ENCODE data around the gene PRLH.

PRLH gene

DNA sequence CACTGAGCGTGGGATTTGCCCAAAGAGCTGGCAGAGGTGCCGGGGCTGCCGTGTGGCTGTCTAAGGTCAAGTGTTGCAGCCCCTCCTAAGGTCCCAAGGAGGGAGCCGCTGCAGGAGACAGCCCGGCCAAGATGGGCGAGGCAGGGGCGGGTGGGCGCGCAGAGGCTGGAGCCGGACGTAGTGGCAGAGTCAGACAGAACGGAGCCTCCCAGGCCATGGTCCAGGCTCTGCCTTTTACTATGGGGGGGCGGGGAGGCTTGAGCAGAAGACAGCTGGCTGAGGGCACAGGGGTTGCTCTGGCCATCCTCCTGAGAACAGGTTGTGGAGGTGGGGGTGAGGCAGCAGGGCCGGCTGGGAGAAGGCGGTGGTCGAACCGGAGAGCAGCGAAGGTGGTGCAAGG lies 27.5 kb upstream of the PRLH start:
- H4K91ac ChIP-seq (ENCODE audit: low read depth, low read length, poor library complexity): no peak overlapping the region
- no peak overlapping the region for H3K18ac ChIP-seq (ENCODE audit: low read length)
- no CpG with 5 or more reads among the region's 18 CpGs for WGBS, 2 donors (ENCODE audit: extremely low coverage in 2 of 2, insufficient read length in 2 of 2, insufficient replicate concordance in 1 of 2)

DNA sequence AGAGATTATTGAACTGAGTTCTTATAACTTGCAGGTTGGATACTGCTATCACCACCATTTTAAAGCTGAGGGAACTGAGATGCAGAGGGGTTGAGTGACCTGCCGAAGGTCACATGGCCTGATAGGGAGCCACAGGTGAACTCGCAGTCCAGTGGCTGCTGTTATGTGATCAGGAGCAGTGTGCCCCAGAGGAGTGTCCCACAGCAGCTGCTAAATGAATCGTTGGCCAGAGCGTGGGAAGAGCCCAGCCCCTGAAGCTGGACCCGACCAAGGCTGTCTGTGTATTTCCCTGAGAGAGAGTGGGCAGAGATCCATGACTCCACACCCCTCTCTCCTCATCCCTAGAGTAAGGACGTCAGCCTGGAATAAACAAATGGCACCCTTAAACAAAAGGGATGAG lies 26.7 kb upstream of the PRLH start:
- Histone ChIP-seq H3K9me3 (replicated peaks in 1 of 2; ENCODE audit: control insufficient read depth in 2 of 2, insufficient read depth in 1 of 2, low read depth in 1 of 2, low read length in 2 of 2) (no peaks in the 10 kb centered on the region), H3K27me3 (ENCODE audit: control insufficient read depth in 3 of 3, insufficient read depth in 3 of 3, low read depth in 1 of 3, low read length in 3 of 3) (peaks cover 0 to 8% (median 0%) of the 10 kb centered on the region in 3 experiments), H3K36me3 (replicated peaks in 1 of 2; ENCODE audit: control insufficient read depth in 2 of 2, insufficient read depth in 2 of 2, low read length in 2 of 2) (no peaks in the 10 kb centered on the region), H3K18ac (ENCODE audit: low read length) (no peak overlapping the region), H3K79me1 (ENCODE audit: low read depth, low read length) (no peaks in the 10 kb centered on the region), H2AK5ac (ENCODE audit: low read depth, low read length) (no peak overlapping the region), H2AFZ (ENCODE audit: low read length) (no peak overlapping the region), H3K4me2 (ENCODE audit: insufficient read depth, low read length, poor library complexity, severe bottlenecking) (no peak overlapping the region), H2BK5ac (ENCODE audit: low read length) (no peak overlapping the region), H4K91ac (ENCODE audit: low read depth, low read length, poor library complexity) (no peak overlapping the region), H4K8ac (ENCODE audit: low read depth, low read length) (no peak overlapping the region), H3K23ac (ENCODE audit: low read depth, low read length, poor library complexity) (no peak overlapping the region), H3K4me3 (ENCODE audit: low read length in 2 of 2) (no peak overlapping the region), H3K9ac (ENCODE audit: low read depth, low read length, poor library complexity) (no peak overlapping the region), H3K4ac (ENCODE audit: low read length) (no peak overlapping the region), H3K4me1 (ENCODE audit: control insufficient read depth in 2 of 2, insufficient read depth in 1 of 2, low read depth in 1 of 2, low read length in 2 of 2) (peaks cover 0 to 8% of the 10 kb centered on the region in 2 donors), H3K14ac (ENCODE audit: low read length) (no peak overlapping the region), H2BK120ac (ENCODE audit: low read depth, low read length) (no peak overlapping the region), H3K27ac (replicated peaks; ENCODE audit: low read length) (no peak overlapping the region), H2BK15ac (ENCODE audit: low read length) (no peak overlapping the region), H2BK12ac (ENCODE audit: low read length) (no peak overlapping the region)
- no CpG with 5 or more reads among the region's 6 CpGs for WGBS, 2 donors (ENCODE audit: extremely low coverage in 2 of 2, insufficient read length in 2 of 2, insufficient replicate concordance in 1 of 2)
- DNase-seq (ENCODE audit: low spot score): no peak

More for the DNA sequence above, 27.5 kb upstream of the PRLH start:
- Histone ChIP-seq H2BK120ac (ENCODE audit: low read depth, low read length) (no peak overlapping the region), H4K8ac (ENCODE audit: low read depth, low read length) (no peak overlapping the region), H2AK5ac (ENCODE audit: low read depth, low read length) (no peak overlapping the region), H3K9me3 (replicated peaks in 1 of 2; ENCODE audit: control insufficient read depth in 2 of 2, insufficient read depth in 1 of 2, low read depth in 1 of 2, low read length in 2 of 2) (no peaks in the 10 kb centered on the region), H3K4me3 (ENCODE audit: low read length in 2 of 2) (no peak overlapping the region), H2BK5ac (ENCODE audit: low read length) (no peak overlapping the region), H2BK12ac (ENCODE audit: low read length) (no peak overlapping the region), H3K27ac (replicated peaks; ENCODE audit: low read length) (no peak overlapping the region), H2BK15ac (ENCODE audit: low read length) (no peak overlapping the region), H3K9ac (ENCODE audit: low read depth, low read length, poor library complexity) (no peak overlapping the region), H3K36me3 (replicated peaks in 1 of 2; ENCODE audit: control insufficient read depth in 2 of 2, insufficient read depth in 2 of 2, low read length in 2 of 2) (no peaks in the 10 kb centered on the region), H3K79me1 (ENCODE audit: low read depth, low read length) (no peaks in the 10 kb centered on the region), H3K4me2 (ENCODE audit: insufficient read depth, low read length, poor library complexity, severe bottlenecking) (no peak overlapping the region), H2AFZ (ENCODE audit: low read length) (no peak overlapping the region), H3K23ac (ENCODE audit: low read depth, low read length, poor library complexity) (peak overlapping the region; percentile 76), H3K4me1 (ENCODE audit: control insufficient read depth in 2 of 2, insufficient read depth in 1 of 2, low read depth in 1 of 2, low read length in 2 of 2) (peaks cover 0 to 8% of the 10 kb centered on the region in 2 donors), H3K27me3 (ENCODE audit: control insufficient read depth in 3 of 3, insufficient read depth in 3 of 3, low read depth in 1 of 3, low read length in 3 of 3) (peaks cover 0 to 8% (median 0%) of the 10 kb centered on the region in 3 experiments), H3K14ac (ENCODE audit: low read length) (no peak overlapping the region), H3K4ac (ENCODE audit: low read length) (no peak overlapping the region)
- no peak for DNase-seq (ENCODE audit: low spot score)

DNA sequence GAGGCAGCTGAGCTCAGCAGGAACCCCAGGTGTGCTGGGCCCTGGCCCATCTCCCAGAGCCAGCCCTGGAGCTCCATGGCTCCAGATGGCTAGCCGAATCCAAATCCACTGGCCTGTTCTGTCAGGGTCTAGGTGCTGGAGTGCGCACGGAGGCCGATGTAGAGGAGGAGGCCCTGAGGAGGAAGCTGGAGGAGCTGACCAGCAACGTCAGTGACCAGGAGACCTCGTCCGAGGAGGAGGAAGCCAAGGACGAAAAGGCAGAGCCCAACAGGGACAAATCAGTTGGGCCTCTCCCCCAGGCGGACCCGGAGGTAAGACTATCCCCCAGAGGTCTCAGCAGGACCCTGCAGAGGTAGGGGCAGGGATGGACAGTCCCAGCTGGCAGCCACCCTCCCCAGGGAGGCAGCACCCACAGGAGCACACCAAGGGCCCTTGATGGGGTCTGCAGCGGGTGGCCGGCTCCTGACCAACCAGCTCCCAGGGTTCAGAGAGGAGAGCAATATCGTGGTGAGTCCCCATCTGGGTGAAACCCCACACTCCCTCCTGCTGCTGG lies 26.1 kb upstream of the PRLH start:
- Histone ChIP-seq H3K18ac (ENCODE audit: low read length) (no peak overlapping the region), H3K4me1 (ENCODE audit: control insufficient read depth in 2 of 2, insufficient read depth in 1 of 2, low read depth in 1 of 2, low read length in 2 of 2) (peaks cover 0 to 8% of the 10 kb centered on the region in 2 donors), H3K23ac (ENCODE audit: low read depth, low read length, poor library complexity) (no peak overlapping the region), H3K9ac (ENCODE audit: low read depth, low read length, poor library complexity) (no peak overlapping the region), H2AK5ac (ENCODE audit: low read depth, low read length) (peak overlapping the region; percentile 30), H3K27ac (replicated peaks; ENCODE audit: low read length) (no peak overlapping the region), H2BK120ac (ENCODE audit: low read depth, low read length) (no peak overlapping the region), H3K27me3 (ENCODE audit: control insufficient read depth in 3 of 3, insufficient read depth in 3 of 3, low read depth in 1 of 3, low read length in 3 of 3) (peaks cover 0 to 8% (median 0%) of the 10 kb centered on the region in 3 experiments), H3K9me3 (replicated peaks in 1 of 2; ENCODE audit: control insufficient read depth in 2 of 2, insufficient read depth in 1 of 2, low read depth in 1 of 2, low read length in 2 of 2) (no peaks in the 10 kb centered on the region), H3K4me2 (ENCODE audit: insufficient read depth, low read length, poor library complexity, severe bottlenecking) (no peak overlapping the region), H3K4me3 (ENCODE audit: low read length in 2 of 2) (no peak overlapping the region), H2BK15ac (ENCODE audit: low read length) (no peak overlapping the region), H2BK12ac (ENCODE audit: low read length) (no peak overlapping the region), H4K8ac (ENCODE audit: low read depth, low read length) (no peak overlapping the region), H2AFZ (ENCODE audit: low read length) (no peak overlapping the region), H3K36me3 (replicated peaks in 1 of 2; ENCODE audit: control insufficient read depth in 2 of 2, insufficient read depth in 2 of 2, low read length in 2 of 2) (no peaks in the 10 kb centered on the region), H3K14ac (ENCODE audit: low read length) (no peak overlapping the region), H2BK5ac (ENCODE audit: low read length) (no peak overlapping the region), H3K79me1 (ENCODE audit: low read depth, low read length) (no peaks in the 10 kb centered on the region), H4K91ac (ENCODE audit: low read depth, low read length, poor library complexity) (no peak overlapping the region), H3K4ac (ENCODE audit: low read length) (no peak overlapping the region)
- no CpG with 5 or more reads among the region's 13 CpGs for WGBS, 2 donors (ENCODE audit: extremely low coverage in 2 of 2, insufficient read length in 2 of 2, insufficient replicate concordance in 1 of 2)
- DNase-seq (ENCODE audit: low spot score): no peak

- Histone ChIP-seq H3K18ac (ENCODE audit: low read length) (peak overlapping the region; percentile 45), H2AFZ (ENCODE audit: low read length) (no peak overlapping the region), H2AK5ac (ENCODE audit: low read depth, low read length) (peak overlapping the region; percentile 30), H3K27me3 (ENCODE audit: control insufficient read depth in 3 of 3, insufficient read depth in 3 of 3, low read depth in 1 of 3, low read length in 3 of 3) (peaks cover 0 to 5% (median 0%) of the 10 kb centered on the region in 3 experiments), H3K36me3 (replicated peaks in 1 of 2; ENCODE audit: control insufficient read depth in 2 of 2, insufficient read depth in 2 of 2, low read length in 2 of 2) (no peaks in the 10 kb centered on the region), H4K91ac (ENCODE audit: low read depth, low read length, poor library complexity) (no peak overlapping the region), H2BK15ac (ENCODE audit: low read length) (no peak overlapping the region), H3K79me1 (ENCODE audit: low read depth, low read length) (no peaks in the 10 kb centered on the region), H3K4ac (ENCODE audit: low read length) (no peak overlapping the region), H3K9me3 (replicated peaks in 1 of 2; ENCODE audit: control insufficient read depth in 2 of 2, insufficient read depth in 1 of 2, low read depth in 1 of 2, low read length in 2 of 2) (no peaks in the 10 kb centered on the region), H2BK120ac (ENCODE audit: low read depth, low read length) (no peak overlapping the region), H3K4me3 (ENCODE audit: low read length in 2 of 2) (no peak overlapping the region), H2BK5ac (ENCODE audit: low read length) (peak overlapping the region; percentile 32), H2BK12ac (ENCODE audit: low read length) (peak overlapping the region; percentile 50), H3K23ac (ENCODE audit: low read depth, low read length, poor library complexity) (no peak overlapping the region), H3K4me2 (ENCODE audit: insufficient read depth, low read length, poor library complexity, severe bottlenecking) (no peak overlapping the region), H3K27ac (replicated peaks; ENCODE audit: low read length) (no peak overlapping the region), H3K9ac (ENCODE audit: low read depth, low read length, poor library complexity) (peak overlapping the region; percentile 34), H4K8ac (ENCODE audit: low read depth, low read length) (no peak overlapping the region), H3K4me1 (ENCODE audit: control insufficient read depth in 2 of 2, insufficient read depth in 1 of 2, low read depth in 1 of 2, low read length in 2 of 2) (peaks cover 0 to 8% of the 10 kb centered on the region in 2 donors), H3K14ac (ENCODE audit: low read length) (no peak overlapping the region)
- DNase-seq (ENCODE audit: low spot score): no peak
- no CpG with 5 or more reads among the region's 6 CpGs for WGBS, 2 donors (ENCODE audit: extremely low coverage in 2 of 2, insufficient read length in 2 of 2, insufficient replicate concordance in 1 of 2)
These were observed 25.6 kb upstream of the PRLH start for GRCh38 chr2:237540823-237541222.
